SJCRH30 (cell line): Measurements from ENCODE around the gene OR10Z1. TPM values are rescaled to one million over a fixed set of nuclear protein-coding genes. Genes with fewer than 3 reads are reported as not detected.

Experiments used
- DNase-seq, 2 experiments: peaks; one replicate each; pipeline ENCODE4 v3.0.0-alpha.2; 2015 to 2020
- H3K27ac ChIP-seq: fragments of 250-450 bp; sonication (Bioruptor Pico); 2 replicates; pipeline ENCODE4 v1.5.1; 2020; ENCODE audit warnings: mild to moderate bottlenecking, moderate library complexity
- H3K27me3 ChIP-seq: fragments of 250-450 bp; sonication (Bioruptor Pico); 2 replicates; pipeline ENCODE4 v1.5.1; 2020; ENCODE audit warnings: mild to moderate bottlenecking, moderate library complexity
- H3K36me3 ChIP-seq: fragments of 250-450 bp; sonication (Bioruptor Pico); 2 replicates; pipeline ENCODE4 v1.5.1; 2020; ENCODE audit warnings: mild to moderate bottlenecking, moderate library complexity
- H3K4me1 ChIP-seq: fragments of 250-450 bp; sonication (Bioruptor Pico); 2 replicates; pipeline ENCODE4 v1.5.1; 2020; ENCODE audit warnings: mild to moderate bottlenecking, moderate library complexity
- H3K4me3 ChIP-seq: fragments of 250-450 bp; sonication (Bioruptor Pico); 2 replicates; pipeline ENCODE4 v1.5.1; 2020; ENCODE audit warnings: mild to moderate bottlenecking, moderate library complexity
- H3K9me3 ChIP-seq: fragments of 250-450 bp; sonication (Bioruptor Pico); replicated peaks from 2 replicates; pipeline ENCODE4 v1.5.1; 2020; ENCODE audit warnings: mild to moderate bottlenecking, moderate library complexity
- total RNA-seq: library from RNA; depleted of rRNA; stranded (reverse); fragments of >200 nt; shearing (Covaris generic); gene quantifications from 2 replicates; pipeline ENCODE4 v1.2.3, GENCODE V29; 2014; rRNA removed

OR10Z1 gene
- total RNA-seq = not detected in 2 replicates

- H3K4me3 ChIP-seq = no peak within 1 kb of the TSS
- no peaks in the 10 kb centered on the region for H3K27me3 ChIP-seq
- no peak for DNase-seq
- H3K27ac ChIP-seq = no peak within 1 kb of the TSS
- no peaks in the 10 kb centered on the region for H3K4me1 ChIP-seq
- no peaks in the 10 kb centered on the region for H3K9me3 ChIP-seq
- no peaks in the 10 kb centered on the region for H3K36me3 ChIP-seq
These were observed at the start of gene OR10Z1 for GRCh38 chr1:158604968-158605367. Gene OR10Z1, plus strand, starts transcription at chr1:158605268. Its CDS starts 1,171 bp downstream, at chr1:158606439.

GRCh38 chr1:158559696-158560095, 45.4 kb upstream of the OR10Z1 start:
- H3K4me3 ChIP-seq = no peak overlapping the region
- no peaks in the 10 kb centered on the region for H3K36me3 ChIP-seq
- H3K27me3 ChIP-seq = no peaks in the 10 kb centered on the region
- DNase-seq = no peak
- no peaks in the 10 kb centered on the region for H3K9me3 ChIP-seq
- H3K4me1 ChIP-seq = no peaks in the 10 kb centered on the region
- H3K27ac ChIP-seq = no peak overlapping the region

- no peak overlapping the region for H3K4me3 ChIP-seq
- H3K4me1 ChIP-seq = no peaks in the 10 kb centered on the region
- H3K36me3 ChIP-seq = no peaks in the 10 kb centered on the region
- DNase-seq = no peak
- no peak overlapping the region for H3K27ac ChIP-seq
- H3K27me3 ChIP-seq = no peaks in the 10 kb centered on the region
- H3K9me3 ChIP-seq = no peaks in the 10 kb centered on the region
These were observed 41.2 kb upstream of the OR10Z1 start for GRCh38 chr1:158563853-158564252.

- no peaks in the 10 kb centered on the region for H3K36me3 ChIP-seq
- H3K4me1 ChIP-seq = no peaks in the 10 kb centered on the region
- H3K9me3 ChIP-seq = no peaks in the 10 kb centered on the region
- H3K27ac ChIP-seq = no peak overlapping the region
- DNase-seq = no peak
- H3K27me3 ChIP-seq = no peaks in the 10 kb centered on the region
- H3K4me3 ChIP-seq = no peak overlapping the region
These were observed 40.5 kb upstream of the OR10Z1 start for GRCh38 chr1:158564608-158565007.

GRCh38 chr1:158570480-158570879, 34.6 kb upstream of the OR10Z1 start, which contains the start of gene OR6P1:
Gene OR6P1, minus strand, starts transcription at chr1:158570580. Its CDS starts 6,976 bp downstream, at chr1:158563604.
- no peak within 1 kb of the TSS for H3K4me3 ChIP-seq
- no peak within 1 kb of the TSS for H3K27ac ChIP-seq
- no peaks in the 10 kb centered on the region for H3K36me3 ChIP-seq
- no peaks in the 10 kb centered on the region for H3K4me1 ChIP-seq
- no peaks in the 10 kb centered on the region for H3K27me3 ChIP-seq
- no peak for DNase-seq
- H3K9me3 ChIP-seq = no peaks in the 10 kb centered on the region

- H3K27me3 ChIP-seq = no peaks in the 10 kb centered on the region
- DNase-seq = no peak
These were observed 32.8 kb upstream of the OR10Z1 start for GRCh38 chr1:158572226-158572625.

GRCh38 chr1:158577561-158577960, 27.5 kb upstream of the OR10Z1 start:
- no peaks in the 10 kb centered on the region for H3K36me3 ChIP-seq
- H3K4me3 ChIP-seq = no peak overlapping the region
- no peaks in the 10 kb centered on the region for H3K9me3 ChIP-seq
- H3K4me1 ChIP-seq = no peaks in the 10 kb centered on the region
- no peaks in the 10 kb centered on the region for H3K27me3 ChIP-seq
- H3K27ac ChIP-seq = no peak overlapping the region
- DNase-seq = no peak

More at GRCh38 chr1:158572226-158572625, 32.8 kb upstream of the OR10Z1 start:
- H3K36me3 ChIP-seq = no peaks in the 10 kb centered on the region
- H3K27ac ChIP-seq = no peak overlapping the region
- H3K9me3 ChIP-seq = no peaks in the 10 kb centered on the region
- no peaks in the 10 kb centered on the region for H3K4me1 ChIP-seq
- H3K4me3 ChIP-seq = no peak overlapping the region

GRCh38 chr1:158579733-158580132, 25.3 kb upstream of the OR10Z1 start, which contains the start of gene OR10X1:
Gene OR10X1, minus strand, starts transcription at chr1:158579899. Its CDS starts 0 bp downstream, at chr1:158579899.
- Histone ChIP-seq H3K27me3 (no peaks in the 10 kb centered on the region), H3K4me1 (no peaks in the 10 kb centered on the region), H3K27ac (no peak within 1 kb of the TSS), H3K4me3 (no peak within 1 kb of the TSS), H3K36me3 (no peaks in the 10 kb centered on the region), H3K9me3 (no peaks in the 10 kb centered on the region)
- DNase-seq = no peak

GRCh38 chr1:158583962-158584361, 21.1 kb upstream of the OR10Z1 start:
- no peak overlapping the region for H3K4me3 ChIP-seq
- H3K9me3 ChIP-seq = no peaks in the 10 kb centered on the region
- no peaks in the 10 kb centered on the region for H3K4me1 ChIP-seq
- no peak overlapping the region for H3K27ac ChIP-seq
- H3K27me3 ChIP-seq = no peaks in the 10 kb centered on the region
- no peak for DNase-seq
- H3K36me3 ChIP-seq = no peaks in the 10 kb centered on the region

GRCh38 chr1:158586942-158587341, 18.1 kb upstream of the OR10Z1 start:
- H3K36me3 ChIP-seq = no peaks in the 10 kb centered on the region
- DNase-seq = no peak

GRCh38 chr1:158600735-158601134, 4.3 kb upstream of the OR10Z1 start:
- H3K4me3 ChIP-seq = no peak overlapping the region
- H3K27me3 ChIP-seq = no peaks in the 10 kb centered on the region
- H3K9me3 ChIP-seq = no peaks in the 10 kb centered on the region
- no peak for DNase-seq
- no peaks in the 10 kb centered on the region for H3K36me3 ChIP-seq
- H3K4me1 ChIP-seq = no peaks in the 10 kb centered on the region
- no peak overlapping the region for H3K27ac ChIP-seq

More at GRCh38 chr1:158586942-158587341, 18.1 kb upstream of the OR10Z1 start:
- H3K27me3 ChIP-seq = no peaks in the 10 kb centered on the region
- no peak overlapping the region for H3K4me3 ChIP-seq
- no peaks in the 10 kb centered on the region for H3K4me1 ChIP-seq
- H3K27ac ChIP-seq = no peak overlapping the region
- no peaks in the 10 kb centered on the region for H3K9me3 ChIP-seq

GRCh38 chr1:158607296-158607695, 2.2 kb downstream of the OR10Z1 start:
- no peak for DNase-seq
- Histone ChIP-seq H3K27me3 (no peaks in the 10 kb centered on the region), H3K36me3 (no peaks in the 10 kb centered on the region), H3K9me3 (no peaks in the 10 kb centered on the region), H3K4me3 (no peak overlapping the region), H3K27ac (no peak overlapping the region), H3K4me1 (no peaks in the 10 kb centered on the region)

- Histone ChIP-seq H3K9me3 (no peaks in the 10 kb centered on the region), H3K4me3 (no peak overlapping the region)
These were observed 6.8 kb downstream of the OR10Z1 start for GRCh38 chr1:158611916-158612315.

GRCh38 chr1:158613764-158614163, 8.7 kb downstream of the OR10Z1 start:
- H3K27ac ChIP-seq = no peak overlapping the region
- no peak for DNase-seq
- H3K27me3 ChIP-seq = no peaks in the 10 kb centered on the region
- no peaks in the 10 kb centered on the region for H3K4me1 ChIP-seq
- no peaks in the 10 kb centered on the region for H3K9me3 ChIP-seq
- H3K4me3 ChIP-seq = no peak overlapping the region
- H3K36me3 ChIP-seq = no peaks in the 10 kb centered on the region

More at GRCh38 chr1:158611916-158612315, 6.8 kb downstream of the OR10Z1 start:
- H3K4me1 ChIP-seq = no peaks in the 10 kb centered on the region
- H3K36me3 ChIP-seq = no peaks in the 10 kb centered on the region
- H3K27me3 ChIP-seq = no peaks in the 10 kb centered on the region
- no peak for DNase-seq
- no peak overlapping the region for H3K27ac ChIP-seq

GRCh38 chr1:158638146-158638545, 33.1 kb downstream of the OR10Z1 start:
- Histone ChIP-seq H3K27me3 (0 out of 2 replicates have a peak, but pooled peaks cover 2% of the 10 kb centered on the region), H3K4me3 (no peak overlapping the region), H3K27ac (no peak overlapping the region), H3K4me1 (no peaks in the 10 kb centered on the region), H3K36me3 (no peaks in the 10 kb centered on the region), H3K9me3 (no peaks in the 10 kb centered on the region)
- no peak for DNase-seq

- Histone ChIP-seq H3K27ac (no peak overlapping the region), H3K9me3 (no peaks in the 10 kb centered on the region), H3K4me1 (no peaks in the 10 kb centered on the region), H3K36me3 (no peaks in the 10 kb centered on the region), H3K27me3 (0 out of 2 replicates have a peak, but pooled peaks cover under 1% of the 10 kb centered on the region), H3K4me3 (no peak overlapping the region)
- DNase-seq = no peak
These were observed 33.8 kb downstream of the OR10Z1 start for GRCh38 chr1:158638904-158639303.
